Cardiac fibroblast (primary cell): ENCODE results near the gene TECPR2.
A peak's percentile ranks its signal among the peaks of the same experiment; 100 is the strongest.

ENCODE experiments used
- DNase-seq, 2 donors: peaks; one replicate each; pipeline versions ENCODE4 v3.0.0 to v3.0.0-alpha.2; 2010; ENCODE audit warnings: low read depth in 2 of 2
- H3K4me3 ChIP-seq, 2 donors: replicated peaks in 1 of 2; 1 replicate in 1 of 2; 2 replicates in 1 of 2; pipeline ENCODE4 v1.5.1; 2011; ENCODE audit warnings: low read depth in 2 of 2, low read length in 2 of 2, mild to moderate bottlenecking in 2 of 2, moderate library complexity in 1 of 2
- TF ChIP-seq, protein P1 (sequence below): IDR thresholded peaks from one replicate; pipeline ENCODE4 v1.5.1; 2011; ENCODE audit warnings: low read depth, mild to moderate bottlenecking, low read length, inconsistent platforms

The TECPR2 gene

GRCh38 chr14:102501751-102502315 is 139.1 kb downstream of the TECPR2 start:
- H3K4me3 ChIP-seq: no peak overlapping the region
- no peak for DNase-seq
- TF ChIP-seq, protein P1, sequence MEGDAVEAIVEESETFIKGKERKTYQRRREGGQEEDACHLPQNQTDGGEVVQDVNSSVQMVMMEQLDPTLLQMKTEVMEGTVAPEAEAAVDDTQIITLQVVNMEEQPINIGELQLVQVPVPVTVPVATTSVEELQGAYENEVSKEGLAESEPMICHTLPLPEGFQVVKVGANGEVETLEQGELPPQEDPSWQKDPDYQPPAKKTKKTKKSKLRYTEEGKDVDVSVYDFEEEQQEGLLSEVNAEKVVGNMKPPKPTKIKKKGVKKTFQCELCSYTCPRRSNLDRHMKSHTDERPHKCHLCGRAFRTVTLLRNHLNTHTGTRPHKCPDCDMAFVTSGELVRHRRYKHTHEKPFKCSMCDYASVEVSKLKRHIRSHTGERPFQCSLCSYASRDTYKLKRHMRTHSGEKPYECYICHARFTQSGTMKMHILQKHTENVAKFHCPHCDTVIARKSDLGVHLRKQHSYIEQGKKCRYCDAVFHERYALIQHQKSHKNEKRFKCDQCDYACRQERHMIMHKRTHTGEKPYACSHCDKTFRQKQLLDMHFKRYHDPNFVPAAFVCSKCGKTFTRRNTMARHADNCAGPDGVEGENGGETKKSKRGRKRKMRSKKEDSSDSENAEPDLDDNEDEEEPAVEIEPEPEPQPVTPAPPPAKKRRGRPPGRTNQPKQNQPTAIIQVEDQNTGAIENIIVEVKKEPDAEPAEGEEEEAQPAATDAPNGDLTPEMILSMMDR: no peak

- TF ChIP-seq, protein P1: no peak
- no peak overlapping the region for H3K4me3 ChIP-seq
- DNase-seq: no peak
Measured at GRCh38 chr14:102502571-102502970, 139.8 kb downstream of the TECPR2 start.

DNA sequence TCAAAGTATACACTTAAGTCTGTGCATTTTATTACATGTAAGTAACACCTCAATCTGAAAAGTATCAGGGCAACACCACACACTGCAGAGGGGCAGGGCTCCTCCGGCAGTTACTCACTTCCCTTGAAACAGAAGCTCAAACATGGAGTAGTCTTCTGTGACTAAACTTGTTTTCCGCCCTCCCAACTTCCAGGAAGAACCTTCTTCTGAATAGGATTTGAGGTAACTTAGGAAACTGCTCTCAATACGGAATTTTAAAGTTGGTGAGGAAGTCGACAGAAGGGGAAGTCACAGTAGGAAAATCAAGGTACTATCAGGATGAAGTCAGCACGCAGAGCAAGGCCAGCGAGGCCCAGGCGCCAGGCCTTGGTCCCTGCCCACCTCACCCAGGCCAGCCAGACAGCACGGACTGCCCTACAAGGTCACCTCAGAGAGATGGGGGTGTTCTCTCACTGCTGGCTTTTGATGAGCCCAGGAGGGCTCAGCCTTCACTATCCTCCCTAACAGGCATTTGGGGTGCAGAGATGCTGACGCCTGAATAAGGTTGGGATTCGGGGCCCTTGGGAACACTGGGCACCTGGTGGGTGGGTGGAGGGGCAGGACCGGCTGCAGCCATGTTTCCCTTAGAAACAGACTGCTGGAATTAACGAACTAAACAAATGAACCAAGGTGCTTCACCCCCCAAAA is 141.0 kb downstream of the TECPR2 start:
- TF ChIP-seq, protein P1: no peak
- DNase-seq: peak in 1 of 2 donors; percentile 33

DNA sequence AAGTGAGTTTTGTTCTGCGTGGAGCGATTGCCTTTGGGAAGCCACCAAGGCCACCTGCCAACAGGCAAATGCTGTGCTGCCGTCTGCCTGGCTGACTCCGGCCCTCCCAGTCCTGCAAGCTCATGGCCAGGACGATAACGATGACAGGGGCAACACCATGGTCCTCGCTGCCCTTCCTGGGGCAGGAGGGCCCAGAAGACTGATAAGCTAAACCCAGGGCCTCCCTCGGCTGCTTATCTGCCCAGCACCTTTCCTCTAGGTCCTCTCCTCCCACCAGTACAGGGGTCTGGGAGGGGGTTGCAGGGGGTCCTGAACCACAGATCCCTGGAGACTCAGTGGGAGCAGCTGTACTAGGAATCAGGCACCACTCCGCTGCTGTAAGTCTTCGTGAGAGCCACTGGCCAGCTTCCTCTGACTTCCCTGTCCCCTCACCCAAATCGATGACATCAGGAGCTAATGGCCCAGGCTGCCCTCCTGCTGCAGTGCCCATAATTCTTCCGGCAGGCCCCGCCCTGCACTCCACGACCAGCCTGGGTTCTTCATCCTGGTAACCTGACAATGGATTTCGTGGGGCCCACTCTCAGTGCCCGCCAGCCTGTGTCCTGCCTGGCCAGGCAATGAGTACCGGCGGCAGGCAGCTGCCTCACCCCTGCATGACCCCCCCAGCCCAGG is 141.7 kb downstream of the TECPR2 start:
- H3K4me3 ChIP-seq: no peak overlapping the region
- DNase-seq: no peak
- TF ChIP-seq, protein P1: no peak

More for the DNA sequence above, 141.0 kb downstream of the TECPR2 start:
- H3K4me3 ChIP-seq: no peak overlapping the region

DNA sequence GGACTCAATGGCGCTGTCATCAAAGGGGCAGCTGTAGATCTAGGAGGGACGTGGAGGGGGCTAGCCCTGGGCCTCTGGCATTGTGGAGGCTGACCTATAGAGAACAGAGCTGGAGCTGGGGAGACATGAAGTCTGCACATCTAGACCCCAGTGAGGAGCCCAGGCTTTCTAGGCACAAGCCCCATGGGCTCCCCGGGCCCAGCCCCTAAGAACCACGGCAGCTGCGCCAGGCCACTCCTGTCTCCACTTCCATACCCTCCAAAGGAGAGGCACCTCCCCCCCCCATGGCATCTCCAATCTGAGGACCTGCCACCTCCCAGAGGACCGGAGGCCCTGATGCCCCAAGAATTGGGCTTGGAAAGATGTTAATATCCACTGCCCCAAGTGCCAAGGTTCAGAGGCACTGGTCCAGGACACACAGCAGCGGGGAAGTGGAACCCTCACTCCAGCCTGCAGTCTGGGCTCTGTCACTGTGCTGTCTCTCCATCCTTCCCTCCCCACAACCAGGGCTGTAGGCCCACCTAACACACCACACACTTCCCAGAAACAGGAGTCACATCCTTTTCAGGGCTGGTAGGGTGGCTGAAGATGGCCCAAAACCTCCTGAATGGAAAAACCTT is 142.4 kb downstream of the TECPR2 start:
- TF ChIP-seq, protein P1: no peak
- no peak overlapping the region for H3K4me3 ChIP-seq
- DNase-seq: no peak

DNA sequence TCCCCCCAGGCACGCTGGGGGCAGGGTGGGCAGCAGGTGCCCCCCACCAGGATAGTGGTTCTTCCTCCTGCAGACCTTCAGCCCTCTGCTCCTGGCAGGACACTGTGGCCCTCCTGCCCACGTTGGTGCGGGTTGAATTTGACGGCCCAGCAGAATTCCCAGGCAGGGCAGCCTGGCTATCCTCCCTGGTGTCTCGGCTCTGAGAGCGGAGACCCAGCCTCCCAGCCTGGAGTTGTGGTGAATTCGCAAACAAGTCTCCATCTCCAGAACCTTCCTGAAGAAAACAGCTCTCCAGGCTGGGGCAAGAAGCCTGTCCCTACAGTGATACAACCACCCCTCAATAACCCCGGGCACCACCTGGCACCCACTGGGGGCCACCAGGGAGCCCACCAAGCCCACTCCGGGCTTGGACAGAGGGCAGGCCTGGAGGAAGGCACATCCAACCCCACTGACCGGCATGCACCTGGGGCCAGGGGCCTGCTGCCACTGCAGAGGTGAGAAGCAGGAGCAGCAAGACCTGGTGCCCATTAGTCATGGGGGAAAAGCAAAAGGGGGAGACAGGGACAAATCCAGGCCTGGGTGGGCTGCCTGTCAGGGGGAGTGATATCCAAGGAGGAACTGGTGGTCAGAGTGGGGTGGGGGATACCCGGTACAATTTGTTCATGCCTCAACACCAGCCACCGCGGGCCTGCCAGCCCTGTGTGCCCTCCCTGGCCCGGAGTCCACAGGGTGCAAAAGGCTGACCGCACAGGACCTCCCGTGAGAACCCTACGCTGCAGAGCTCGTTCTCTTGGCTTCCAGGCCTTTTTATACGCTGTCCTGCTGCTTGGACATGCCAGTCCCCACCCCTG is 143.3 kb downstream of the TECPR2 start:
- no peak overlapping the region for H3K4me3 ChIP-seq
- no peak for DNase-seq
- TF ChIP-seq, protein P1: no peak
